Neural cell (in vitro differentiated cells): ENCODE data around the gene EMC6.

Source experiments
- CTCF ChIP-seq: fragments of 450-650 bp; IDR thresholded peaks from 2 replicates; pipeline ENCODE4 v1.5.1; 2014; ENCODE audit warnings: antibody characterized with exemption, mild to moderate bottlenecking, moderate library complexity; ENCODE audit not compliant: poor library complexity, severe bottlenecking
- REST ChIP-seq: IDR thresholded peaks from 2 replicates; pipeline ENCODE4 v1.6.1; 2012; ENCODE audit warnings: borderline replicate concordance

- TF ChIP-seq CTCF (no peak), REST (no peak)
Observed at GRCh38 chr17:3663102-3664011, 5.3 kb upstream of the EMC6 start.
